Mucosa of descending colon (tissue), 3 donors: ENCODE measurements around the gene POU2F2. TPM values are rescaled to one million over a fixed set of nuclear protein-coding genes. Genes with fewer than 3 reads are reported as not detected.

Experiments used
- ATAC-seq: fragments of 200-7000 bp; cut with Tn5 transposase; one replicate; pipeline ENCODE4 v1.9.1; 2020; ENCODE audit warnings: mild to moderate bottlenecking, moderate library complexity
- DNase-seq, 3 donors: peaks; one replicate each; pipeline ENCODE4 v3.0.0-alpha.2; 2020
- H3K36me3 ChIP-seq: fragments of 200-600 bp; one replicate; pipeline ENCODE4 v1.8.0; 2021; ENCODE audit warnings: low read depth, mild to moderate bottlenecking
- H3K4me1 ChIP-seq: fragments of 200-600 bp; one replicate; pipeline ENCODE4 v1.8.0; 2021; ENCODE audit warnings: low read depth, mild to moderate bottlenecking
- H3K4me3 ChIP-seq: fragments of 200-600 bp; one replicate; pipeline ENCODE4 v1.8.0; 2021; ENCODE audit warnings: mild to moderate bottlenecking
- H3K9me3 ChIP-seq: fragments of 200-600 bp; one replicate; pipeline ENCODE4 v1.8.0; 2021; ENCODE audit warnings: mild to moderate bottlenecking
- CTCF ChIP-seq: fragments of 200-600 bp; IDR thresholded peaks from one replicate; pipeline ENCODE4 v1.8.0; 2022; ENCODE audit warnings: antibody characterized with exemption, mild to moderate bottlenecking
- intact Hi-C, 2 donors: fragments of 100-400 bp; cut with DNase I in 1 of 2; cut with micrococcal nuclease in 1 of 2; formaldehyde crosslinking; loops; one replicate each; pipeline versions ENCODE4 v1.11.0 to v1.11.1; 2022; cut with DNase I, micrococcal nuclease
- total RNA-seq, 3 donors: library from RNA; stranded (reverse); fragmentation: NEBNext Ultra II Directional in 2 of 3; extraction: Animal tissue kit (Norgen Biotek cat#: 25700) in 2 of 3; gene quantifications; one replicate each; pipeline versions ENCODE4 v1.2.1 to v1.2.4, GENCODE V29; 2021 to 2023
- donor health status: DM: no; HTN: no; CAD: no; lungs with moderate emphysema.
- donor health status: DM: no; HTN: no; CAD: no.
- donor health status: DM: no; HTN: yes; CAD: no.

The POU2F2 gene
- total RNA-seq, 3 donors from 2014 or later = 3.9 to 6.8 (median 6.1) TPM

GRCh38 chr19:42170715-42171114, 38.5 kb upstream of the POU2F2 start:
- Histone ChIP-seq H3K4me1 (peaks cover 4% of the 10 kb centered on the region), H3K36me3 (no peaks in the 10 kb centered on the region), H3K4me3 (no peak overlapping the region), H3K9me3 (no peaks in the 10 kb centered on the region)
- intact Hi-C loops = no loop called here
- TF ChIP-seq CTCF = no peak
- ATAC-seq (no peak), DNase-seq (no peak)

- H3K36me3 ChIP-seq = no peaks in the 10 kb centered on the region
- no peak for TF ChIP-seq CTCF
- no peak overlapping the region for H3K4me3 ChIP-seq
- H3K9me3 ChIP-seq = no peaks in the 10 kb centered on the region
- DNase-seq (no peak), ATAC-seq (no peak)
- no peaks in the 10 kb centered on the region for H3K4me1 ChIP-seq
- intact Hi-C loops = no loop called here
These were observed 37.5 kb upstream of the POU2F2 start for GRCh38 chr19:42169486-42170413.

GRCh38 chr19:42168206-42168605, 36.0 kb upstream of the POU2F2 start:
- H3K36me3 ChIP-seq = no peaks in the 10 kb centered on the region
- ATAC-seq (no peak), DNase-seq (no peak)
- no peaks in the 10 kb centered on the region for H3K9me3 ChIP-seq
- intact Hi-C loops = no loop called here
- TF ChIP-seq CTCF = no peak
- H3K4me3 ChIP-seq = no peak overlapping the region
- H3K4me1 ChIP-seq = no peaks in the 10 kb centered on the region

- no peak for TF ChIP-seq CTCF
- no peaks in the 10 kb centered on the region for H3K4me1 ChIP-seq
- ATAC-seq (no peak), DNase-seq (no peak)
- no peaks in the 10 kb centered on the region for H3K9me3 ChIP-seq
- H3K4me3 ChIP-seq = no peak overlapping the region
- intact Hi-C loops = no loop called here
- H3K36me3 ChIP-seq = no peaks in the 10 kb centered on the region
These were observed 34.1 kb upstream of the POU2F2 start for GRCh38 chr19:42166316-42166715.

GRCh38 chr19:42165146-42165545, 32.9 kb upstream of the POU2F2 start:
- Histone ChIP-seq H3K4me3 (no peak overlapping the region), H3K9me3 (no peaks in the 10 kb centered on the region), H3K36me3 (no peaks in the 10 kb centered on the region), H3K4me1 (no peaks in the 10 kb centered on the region)
- TF ChIP-seq CTCF = no peak
- intact Hi-C loops = no loop called here
- ATAC-seq = no peak
- DNase-seq = no peak
